Upper lobe of left lung (tissue), 6 donors: ENCODE measurements around the gene BMP7. TPM values are rescaled to one million over a fixed set of nuclear protein-coding genes. Genes with fewer than 3 reads are reported as not detected.

Experiments used
- ATAC-seq, 2 donors: fragments of 200-7000 bp; cut with Tn5 transposase; one replicate each; pipeline ENCODE4 v1.9.1; 2022; ENCODE audit warnings: mild to moderate bottlenecking in 2 of 2, moderate library complexity in 2 of 2; ENCODE audit not compliant: low FRiP score in 2 of 2
- DNase-seq, 2 donors: peaks; one replicate each; pipeline ENCODE4 v3.0.0-alpha.2; 2019 to 2020
- H3K27ac ChIP-seq, 4 donors: fragments of 200-600 bp; sonication (generic); one replicate each; pipeline ENCODE4 v1.5.1; 2016 to 2019
- H3K27me3 ChIP-seq, 4 donors: fragments of 200-600 bp; sonication (generic); one replicate each; pipeline ENCODE4 v1.5.1; 2017 to 2019
- H3K36me3 ChIP-seq, 4 donors: fragments of 200-600 bp; sonication (generic); one replicate each; pipeline ENCODE4 v1.5.1; 2016 to 2019
- H3K4me1 ChIP-seq, 4 donors: fragments of 200-600 bp; sonication (generic); one replicate each; pipeline ENCODE4 v1.5.1; 2018 to 2019
- H3K4me3 ChIP-seq, 4 donors: fragments of 200-600 bp; sonication (generic); one replicate each; pipeline ENCODE4 v1.5.1; 2017 to 2019; ENCODE audit warnings: mild to moderate bottlenecking in 2 of 4, moderate library complexity in 1 of 4
- H3K9me3 ChIP-seq, 4 donors: fragments of 200-600 bp; sonication (generic); one replicate each; pipeline ENCODE4 v1.5.1; 2018 to 2019
- CTCF ChIP-seq, 6 experiments: fragments of 450-650 bp in 4 of 6; fragments of 200-600 bp in 2 of 6; sonication (generic) in 2 of 6; IDR thresholded peaks; one replicate each; pipeline ENCODE4 v1.5.1; 2016 to 2019; ENCODE audit warnings: antibody characterized with exemption in 6 of 6
- EP300 ChIP-seq, 4 donors: sonication (generic); formaldehyde crosslinking; IDR thresholded peaks; one replicate each; pipeline ENCODE4 v1.5.1; 2017; ENCODE audit warnings: antibody characterized with exemption in 4 of 4, control low read depth in 2 of 4
- POLR2A ChIP-seq, 4 donors: fragments of 450-650 bp; IDR thresholded peaks; one replicate each; pipeline ENCODE4 v1.5.1; 2016 to 2017; ENCODE audit warnings: antibody characterized with exemption in 4 of 4, mild to moderate bottlenecking in 2 of 4
- POLR2AphosphoS5 ChIP-seq, 2 donors: sonication (generic); formaldehyde crosslinking; IDR thresholded peaks; one replicate each; pipeline ENCODE4 v1.5.1; 2017; ENCODE audit warnings: antibody characterized with exemption in 2 of 2
- WGBS, 2 donors: methylation state at CpG; one replicate each; pipeline ENCODE4 v1.1.5; 2017 to 2018; 5-methylcytosine and 5-hydroxymethylcytosine counted together
- total RNA-seq, 6 donors: library from RNA; depleted of rRNA in 4 of 6; stranded (reverse); fragments of >200 nt in 4 of 6; gene quantifications; one replicate each; pipeline versions ENCODE4 v1.1.0 to v1.2.1, GENCODE V29; 2016 to 2021
- donor health status: DM: no; HTN: no; CAD: no; lungs with moderate emphysema.
- donor health status: DM: no; HTN: yes; CAD: no; lungs with severe emphysema.

The BMP7 gene
- total RNA-seq, 6 donors from 2014 or later, result 0.30 to 4.0 (median 2.6) TPM; not detected in 1

- 82 to 83% methylated on average over 19 of the region's 19 CpGs for WGBS, 2 donors
- Histone ChIP-seq H3K36me3 (no peaks in the 10 kb centered on the region), H3K4me1 (no peaks in the 10 kb centered on the region), H3K4me3 (no peak overlapping the region), H3K27ac (no peak overlapping the region), H3K9me3 (no peaks in the 10 kb centered on the region), H3K27me3 (no peaks in the 10 kb centered on the region)
- TF ChIP-seq EP300 (IDR thresholded peaks at IDR 0.05) (no peak), POLR2A (IDR thresholded peaks at IDR 0.05) (no peak), POLR2AphosphoS5 (IDR thresholded peaks at IDR 0.05) (no peak), CTCF (IDR thresholded peaks at IDR 0.05) (no peak)
- DNase-seq (no peak), ATAC-seq (no peak)
These were observed 44.4 kb downstream of the BMP7 start for GRCh38 chr20:57221916-57222630.

- 78 to 84% methylated on average over 11 to 14 of the region's 14 CpGs for WGBS, 2 donors
- Histone ChIP-seq H3K27me3 (no peaks in the 10 kb centered on the region), H3K4me3 (no peak overlapping the region), H3K36me3 (no peaks in the 10 kb centered on the region), H3K9me3 (no peaks in the 10 kb centered on the region), H3K27ac (no peak overlapping the region), H3K4me1 (no peaks in the 10 kb centered on the region)
- no peak for ATAC-seq
- no peak for TF ChIP-seq EP300 (IDR thresholded peaks at IDR 0.05)
- no peak for TF ChIP-seq POLR2AphosphoS5 (IDR thresholded peaks at IDR 0.05)
- DNase-seq, result no peak
These were observed 45.9 kb downstream of the BMP7 start for GRCh38 chr20:57220337-57221145.

- DNase-seq, result no peak
- Histone ChIP-seq H3K4me3 (no peak overlapping the region), H3K27ac (no peak overlapping the region), H3K27me3 (no peaks in the 10 kb centered on the region), H3K36me3 (no peaks in the 10 kb centered on the region), H3K9me3 (no peaks in the 10 kb centered on the region), H3K4me1 (no peaks in the 10 kb centered on the region)
- TF ChIP-seq EP300 (IDR thresholded peaks at IDR 0.05), result no peak
- TF ChIP-seq POLR2A (IDR thresholded peaks at IDR 0.05), result no peak
- no peak for TF ChIP-seq CTCF (IDR thresholded peaks at IDR 0.05)
- no peak for TF ChIP-seq POLR2AphosphoS5 (IDR thresholded peaks at IDR 0.05)
- 85 to 87% methylated on average over 8 to 11 of the region's 11 CpGs for WGBS, 2 donors
- ATAC-seq, result no peak
These were observed 47.3 kb downstream of the BMP7 start for GRCh38 chr20:57219071-57219677.

- H3K36me3 ChIP-seq, result no peaks in the 10 kb centered on the region
- no peaks in the 10 kb centered on the region for H3K9me3 ChIP-seq
- WGBS, 2 donors, result 84 to 89% methylated on average over 5 of the region's 5 CpGs
- no peaks in the 10 kb centered on the region for H3K27me3 ChIP-seq
- H3K4me3 ChIP-seq, result no peak overlapping the region
- TF ChIP-seq POLR2A (IDR thresholded peaks at IDR 0.05) (no peak), CTCF (IDR thresholded peaks at IDR 0.05) (no peak), POLR2AphosphoS5 (IDR thresholded peaks at IDR 0.05) (no peak)
- no peak overlapping the region for H3K27ac ChIP-seq
- ATAC-seq (no peak), DNase-seq (no peak)
- no peaks in the 10 kb centered on the region for H3K4me1 ChIP-seq
These were observed 48.0 kb downstream of the BMP7 start for GRCh38 chr20:57218489-57218888.

- Histone ChIP-seq H3K36me3 (no peaks in the 10 kb centered on the region), H3K27me3 (no peaks in the 10 kb centered on the region), H3K9me3 (no peaks in the 10 kb centered on the region), H3K27ac (no peak overlapping the region), H3K4me3 (no peak overlapping the region), H3K4me1 (no peaks in the 10 kb centered on the region)
- TF ChIP-seq POLR2A (IDR thresholded peaks at IDR 0.05) (no peak), CTCF (IDR thresholded peaks at IDR 0.05) (no peak), POLR2AphosphoS5 (IDR thresholded peaks at IDR 0.05) (no peak), EP300 (IDR thresholded peaks at IDR 0.05) (no peak)
- 72 to 85% methylated on average over 9 of the region's 9 CpGs for WGBS, 2 donors
- DNase-seq (no peak), ATAC-seq (no peak)
These were observed 48.6 kb downstream of the BMP7 start for GRCh38 chr20:57217802-57218201.
